ENCODE results near the gene FGFBP2.

Gene FGFBP2

GRCh38 chr4:15965325-15965724 lies 2.4 kb upstream of the FGFBP2 start:
- DNase-seq, result no peak

GRCh38 chr4:15964159-15964558 lies 1.2 kb upstream of the FGFBP2 start:
- DNase-seq, result no peak

GRCh38 chr4:15963576-15963975 lies 601 bp upstream of the FGFBP2 start:
- peak; percentile 31 for DNase-seq

GRCh38 chr4:15961781-15962510 lies 1.0 kb downstream of the FGFBP2 start:
- DNase-seq, result peak; percentile 36

- DNase-seq, result no peak
Observed at GRCh38 chr4:15958562-15958961, 4.4 kb downstream of the FGFBP2 start.

GRCh38 chr4:15956179-15956850 lies 6.7 kb downstream of the FGFBP2 start:
- peak; percentile 80 for DNase-seq

- DNase-seq, result no peak
Observed at GRCh38 chr4:15955670-15956069, 7.3 kb downstream of the FGFBP2 start.

- DNase-seq, result no peak
Observed at GRCh38 chr4:15953625-15954024, 9.3 kb downstream of the FGFBP2 start.

DNA sequence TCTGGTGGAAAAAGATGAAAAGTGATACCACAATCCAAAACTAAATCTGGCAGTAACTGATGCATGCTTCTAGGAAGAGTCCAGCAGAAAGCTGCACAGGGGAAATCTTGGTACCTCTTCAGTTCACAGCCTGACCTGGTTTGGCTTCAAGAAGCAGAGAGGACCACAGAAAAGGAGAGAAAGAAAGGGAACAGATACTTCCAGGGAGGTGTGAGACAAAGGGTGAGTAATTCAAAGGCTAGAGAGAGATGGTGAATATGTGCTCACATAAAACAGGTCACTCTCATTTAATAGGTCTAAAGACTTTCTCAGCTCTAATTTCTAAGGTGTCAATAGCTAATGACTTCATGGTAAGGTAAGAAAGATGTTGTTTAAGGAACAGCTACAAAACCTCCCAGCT lies 11.2 kb downstream of the FGFBP2 start:
- no peak for DNase-seq

DNA sequence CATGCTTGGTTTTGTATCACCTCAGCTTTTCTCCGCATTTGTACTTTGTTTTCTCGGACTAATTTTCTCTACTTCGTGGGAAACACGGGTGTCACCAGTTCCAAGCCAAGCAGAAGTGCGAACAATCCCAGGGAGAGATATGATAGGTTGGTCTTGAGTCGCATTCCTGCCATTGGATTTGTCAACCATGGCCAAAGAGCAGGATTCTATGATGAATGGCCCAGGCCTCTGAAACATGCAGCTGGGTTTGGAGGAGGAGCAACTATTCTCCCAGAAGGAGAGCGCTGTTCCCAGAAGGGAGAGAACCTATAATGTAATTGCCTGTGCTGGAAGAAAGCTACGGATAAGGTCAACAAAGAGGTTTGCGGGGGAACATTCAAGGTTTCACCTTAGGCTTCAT lies 14.1 kb downstream of the FGFBP2 start:
- DNase-seq, result no peak

- DNase-seq, result no peak
Observed at GRCh38 chr4:15947684-15948083, 15.3 kb downstream of the FGFBP2 start.

GRCh38 chr4:15945516-15945915 lies 17.5 kb downstream of the FGFBP2 start:
- no peak for DNase-seq

GRCh38 chr4:15944895-15945294 lies 18.1 kb downstream of the FGFBP2 start:
- DNase-seq, result no peak

- DNase-seq, result no peak
Observed at GRCh38 chr4:15942283-15942682, 20.7 kb downstream of the FGFBP2 start.

DNA sequence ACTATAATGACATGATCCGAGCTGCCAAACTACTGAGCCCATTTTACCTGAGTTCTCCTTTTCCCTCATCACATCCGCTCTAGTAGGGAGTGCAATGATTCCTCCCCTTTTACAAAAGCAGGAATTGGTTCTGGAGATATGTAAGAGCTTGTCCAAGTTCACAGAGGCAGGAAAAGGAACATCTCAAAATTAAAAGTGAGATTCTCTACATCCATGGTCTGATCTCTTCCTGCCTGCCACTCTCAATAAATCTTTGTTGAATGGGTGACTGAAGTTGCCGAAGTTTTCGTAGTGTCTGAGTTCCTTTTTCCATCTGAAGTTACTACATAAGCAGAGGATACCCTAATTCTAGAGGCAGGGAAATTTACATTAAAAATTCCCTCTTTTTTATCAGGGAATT lies 24.3 kb downstream of the FGFBP2 start, which contains the start of gene FGFBP1:
FGFBP1 (minus strand) TSS at position 101 of the 400 bp plus-strand sequence. CDS start 2,108 bp downstream, outside the sequence.
- DNase-seq, result no peak

DNA sequence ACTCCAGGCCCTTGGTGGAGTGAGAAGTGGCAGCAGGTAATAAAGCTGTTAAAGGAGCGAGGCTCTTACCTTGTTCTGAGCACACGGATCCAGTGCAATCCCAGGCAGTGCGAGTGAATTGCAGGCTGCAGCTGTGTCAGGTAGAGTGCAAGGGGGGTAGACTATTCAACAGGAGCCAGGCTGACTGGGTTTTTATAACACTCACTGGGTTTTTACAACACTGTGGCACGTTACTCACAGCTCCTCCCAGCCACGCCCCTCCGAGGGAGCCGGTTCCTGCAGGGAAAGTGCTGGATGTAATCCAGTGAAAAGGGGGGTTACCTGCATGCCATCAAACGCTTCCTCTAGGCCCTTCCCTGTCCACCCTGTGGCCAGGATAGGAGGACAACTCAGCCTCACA lies 24.8 kb downstream of the FGFBP2 start:
- no peak for DNase-seq

GRCh38 chr4:15936495-15936894 lies 26.5 kb downstream of the FGFBP2 start:
- DNase-seq, result no peak

- no peak for DNase-seq
Observed at GRCh38 chr4:15935504-15936402, 27.2 kb downstream of the FGFBP2 start.

DNA sequence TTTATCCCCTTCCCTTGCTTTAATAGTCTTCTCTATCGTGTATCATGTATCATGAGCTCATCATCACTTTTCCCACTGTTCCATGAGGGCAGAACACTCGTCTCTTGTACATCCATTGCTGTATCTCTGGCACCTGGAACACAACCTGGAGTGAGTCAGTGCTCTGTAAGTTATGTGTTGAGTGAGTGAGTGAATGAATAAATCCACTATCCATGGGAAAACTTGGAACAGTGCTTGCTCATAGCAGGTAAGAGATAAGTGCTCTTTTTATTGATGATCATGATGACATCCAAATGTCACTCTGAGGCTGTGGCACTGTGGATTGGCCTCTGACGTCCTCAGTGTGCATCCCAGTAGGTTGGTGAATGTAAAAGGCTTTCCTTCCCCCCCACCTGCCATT lies 28.7 kb downstream of the FGFBP2 start:
- no peak for DNase-seq

GRCh38 chr4:15931451-15932210 lies 31.3 kb downstream of the FGFBP2 start:
- DNase-seq, result no peak

GRCh38 chr4:15930314-15930713 lies 32.7 kb downstream of the FGFBP2 start:
- no peak for DNase-seq

GRCh38 chr4:15929540-15929939 lies 33.4 kb downstream of the FGFBP2 start:
- DNase-seq, result no peak

DNA sequence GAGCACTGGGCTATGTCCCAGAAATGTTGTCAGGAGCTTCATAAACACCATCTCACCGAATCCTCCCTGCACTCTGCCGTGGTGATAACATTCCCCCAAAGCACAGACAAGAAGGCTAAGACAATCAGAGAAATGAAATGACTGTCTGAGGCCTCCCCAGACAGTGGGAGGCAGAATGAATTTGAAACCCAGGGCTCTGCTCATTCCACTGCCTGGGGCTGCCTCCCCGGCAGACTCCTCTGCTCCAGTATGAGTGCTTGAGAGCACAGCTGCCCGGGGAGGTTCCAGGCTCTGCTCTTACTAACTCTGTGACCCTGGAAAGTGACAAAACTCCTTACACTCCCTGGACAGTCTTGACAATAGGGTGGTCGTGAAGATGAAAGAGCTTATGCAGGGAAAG lies 34.1 kb downstream of the FGFBP2 start:
- no peak for DNase-seq

Data from activated CD8-positive, alpha-beta memory T cell treated with anti-CD3 and anti-CD28 coated beads, Interleukin-2, amount 50 U/mL, for 4 hours (primary cell).